ENCODE data around the gene DLG5. TPM values are rescaled to one million over a fixed set of nuclear protein-coding genes. Genes with fewer than 3 reads are reported as not detected.

DLG5 gene
- total RNA-seq, 1 donor from 2014 or later: 58.4 TPM

DNA sequence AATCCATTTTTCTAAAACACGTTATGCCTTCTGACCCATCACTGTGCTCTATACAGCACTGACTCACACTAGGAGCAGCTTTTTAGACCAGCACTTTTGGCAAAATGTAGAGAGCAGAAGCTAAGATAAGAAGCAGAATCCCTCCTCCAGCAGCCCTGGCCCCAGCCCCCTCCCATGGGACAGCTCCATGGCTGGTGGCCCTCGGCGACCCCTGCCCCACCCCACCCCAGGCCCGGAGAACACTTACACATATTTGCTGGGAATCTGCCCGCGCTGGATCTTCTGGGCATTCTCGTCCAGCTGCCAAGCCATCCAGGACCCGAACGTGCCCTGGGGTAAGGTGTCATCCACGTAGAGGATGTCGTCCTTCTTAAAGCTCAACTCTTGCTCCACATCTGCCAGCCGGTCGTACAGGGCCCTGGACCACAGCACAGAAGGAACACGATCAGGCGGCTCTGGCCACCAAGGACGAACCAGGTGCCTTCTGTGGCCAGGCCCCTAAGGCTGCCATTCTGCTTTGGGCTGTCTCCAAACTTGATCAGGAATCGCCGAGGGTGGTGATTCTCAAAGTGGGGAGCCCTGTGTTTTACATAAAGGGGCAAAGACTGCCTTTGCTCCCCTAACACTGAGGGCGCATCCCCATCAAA lies 119.9 kb downstream of the DLG5 start:
- no peak overlapping the region for H2AFZ ChIP-seq (ENCODE audit: low read depth, low read length)
- no peaks in the 10 kb centered on the region for H4K20me1 ChIP-seq (ENCODE audit: insufficient read depth, low read length)
- H3K4me1 Mint-ChIP-seq (ENCODE audit: low read depth, unreplicated experiment): peaks cover 9% of the 10 kb centered on the region
- peaks cover 12% of the 10 kb centered on the region for H3K36me3 ChIP-seq (ENCODE audit: insufficient read depth, low read length)
- FAIRE-seq (no peak), DNase-seq (ENCODE audit: low read depth) (no peak)
- no peak for TF ChIP-seq EZH2 (IDR thresholded peaks at IDR 0.05; ENCODE audit: insufficient read depth, low read length)
- TF ChIP-seq, protein P1, sequence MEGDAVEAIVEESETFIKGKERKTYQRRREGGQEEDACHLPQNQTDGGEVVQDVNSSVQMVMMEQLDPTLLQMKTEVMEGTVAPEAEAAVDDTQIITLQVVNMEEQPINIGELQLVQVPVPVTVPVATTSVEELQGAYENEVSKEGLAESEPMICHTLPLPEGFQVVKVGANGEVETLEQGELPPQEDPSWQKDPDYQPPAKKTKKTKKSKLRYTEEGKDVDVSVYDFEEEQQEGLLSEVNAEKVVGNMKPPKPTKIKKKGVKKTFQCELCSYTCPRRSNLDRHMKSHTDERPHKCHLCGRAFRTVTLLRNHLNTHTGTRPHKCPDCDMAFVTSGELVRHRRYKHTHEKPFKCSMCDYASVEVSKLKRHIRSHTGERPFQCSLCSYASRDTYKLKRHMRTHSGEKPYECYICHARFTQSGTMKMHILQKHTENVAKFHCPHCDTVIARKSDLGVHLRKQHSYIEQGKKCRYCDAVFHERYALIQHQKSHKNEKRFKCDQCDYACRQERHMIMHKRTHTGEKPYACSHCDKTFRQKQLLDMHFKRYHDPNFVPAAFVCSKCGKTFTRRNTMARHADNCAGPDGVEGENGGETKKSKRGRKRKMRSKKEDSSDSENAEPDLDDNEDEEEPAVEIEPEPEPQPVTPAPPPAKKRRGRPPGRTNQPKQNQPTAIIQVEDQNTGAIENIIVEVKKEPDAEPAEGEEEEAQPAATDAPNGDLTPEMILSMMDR (IDR thresholded peaks at IDR 0.05; ENCODE audit: insufficient read depth, low read depth, low read length): no peak
- no peak overlapping the region for H3K4me3 ChIP-seq (ENCODE audit: insufficient read depth, low read depth, low read length)
- H3K36me3 Mint-ChIP-seq (ENCODE audit: low read depth, unreplicated experiment): peaks cover 26% of the 10 kb centered on the region
- H3K4me2 ChIP-seq (ENCODE audit: low read length): no peak overlapping the region
- H3K9me3 ChIP-seq (ENCODE audit: insufficient read depth, low read depth, low read length): no peaks in the 10 kb centered on the region
- peaks cover 3% of the 10 kb centered on the region for H3K9me3 Mint-ChIP-seq (ENCODE audit: unreplicated experiment)
- no peaks in the 10 kb centered on the region for H3K27me3 Mint-ChIP-seq (ENCODE audit: low read depth, unreplicated experiment)
- H3K9ac ChIP-seq (ENCODE audit: low read length): no peak overlapping the region
- H3K27ac Mint-ChIP-seq (ENCODE audit: unreplicated experiment): no peak overlapping the region
- H3K4me3 Mint-ChIP-seq (ENCODE audit: unreplicated experiment): no peak overlapping the region
- no peaks in the 10 kb centered on the region for H3K79me2 ChIP-seq (ENCODE audit: insufficient read depth, low read length)
- H3K27ac ChIP-seq (ENCODE audit: low read depth, low read length): no peak overlapping the region
- peaks cover 8% of the 10 kb centered on the region for H3K4me1 ChIP-seq (ENCODE audit: insufficient read depth, low read length)
- H3K27me3 ChIP-seq (ENCODE audit: insufficient read depth, low read length): no peaks in the 10 kb centered on the region

- TF ChIP-seq EZH2 (IDR thresholded peaks at IDR 0.05; ENCODE audit: insufficient read depth, low read length): no peak
- TF ChIP-seq, protein P1 (IDR thresholded peaks at IDR 0.05; ENCODE audit: insufficient read depth, low read depth, low read length): no peak
- peaks cover 7% of the 10 kb centered on the region for H4K20me1 ChIP-seq (ENCODE audit: insufficient read depth, low read length)
- FAIRE-seq (no peak), DNase-seq (ENCODE audit: low read depth) (no peak)
- H3K27ac ChIP-seq (ENCODE audit: low read depth, low read length): no peak overlapping the region
- Mint-ChIP-seq H3K27me3 (ENCODE audit: low read depth, unreplicated experiment) (no peaks in the 10 kb centered on the region), H3K36me3 (ENCODE audit: low read depth, unreplicated experiment) (peaks cover 25% of the 10 kb centered on the region), H3K4me3 (ENCODE audit: unreplicated experiment) (no peak overlapping the region), H3K9me3 (ENCODE audit: unreplicated experiment) (peaks cover 2% of the 10 kb centered on the region), H3K27ac (ENCODE audit: unreplicated experiment) (no peak overlapping the region), H3K4me1 (ENCODE audit: low read depth, unreplicated experiment) (peaks cover 17% of the 10 kb centered on the region)
- H3K9ac ChIP-seq (ENCODE audit: low read length): no peak overlapping the region
- no peak overlapping the region for H2AFZ ChIP-seq (ENCODE audit: low read depth, low read length)
- H3K9me3 ChIP-seq (ENCODE audit: insufficient read depth, low read depth, low read length): no peaks in the 10 kb centered on the region
- peaks cover 12% of the 10 kb centered on the region for H3K36me3 ChIP-seq (ENCODE audit: insufficient read depth, low read length)
- no peaks in the 10 kb centered on the region for H3K79me2 ChIP-seq (ENCODE audit: insufficient read depth, low read length)
- peaks cover 18% of the 10 kb centered on the region for H3K4me1 ChIP-seq (ENCODE audit: insufficient read depth, low read length)
- no peaks in the 10 kb centered on the region for H3K27me3 ChIP-seq (ENCODE audit: insufficient read depth, low read length)
- no peak overlapping the region for H3K4me3 ChIP-seq (ENCODE audit: insufficient read depth, low read depth, low read length)
- H3K4me2 ChIP-seq (ENCODE audit: low read length): no peak overlapping the region
These were observed 120.9 kb downstream of the DLG5 start for GRCh38 chr10:77805676-77806075.

DNA sequence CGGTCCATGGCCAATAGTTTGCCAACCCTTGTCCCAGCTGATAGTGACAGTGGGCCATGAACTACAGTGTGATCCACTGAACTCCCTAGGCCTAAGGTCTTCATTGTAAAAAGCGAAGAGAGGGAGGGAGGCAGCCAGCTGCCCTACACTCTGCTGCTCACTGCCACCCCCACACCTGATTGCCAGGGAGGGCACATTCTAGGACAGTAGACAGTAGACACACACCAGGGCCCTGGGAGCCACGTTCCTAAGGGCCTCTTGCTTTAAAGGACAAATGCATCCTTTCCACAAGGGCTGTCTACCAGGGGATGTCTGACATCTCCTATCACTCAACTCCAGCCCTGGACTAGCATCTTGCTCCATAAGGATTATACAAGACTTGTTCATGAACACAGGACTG lies 122.2 kb downstream of the DLG5 start:
- Histone ChIP-seq H3K4me2 (ENCODE audit: low read length) (no peak overlapping the region), H3K9ac (ENCODE audit: low read length) (no peak overlapping the region), H3K4me1 (ENCODE audit: insufficient read depth, low read length) (peaks cover 19% of the 10 kb centered on the region), H4K20me1 (ENCODE audit: insufficient read depth, low read length) (peaks cover 8% of the 10 kb centered on the region), H3K27me3 (ENCODE audit: insufficient read depth, low read length) (no peaks in the 10 kb centered on the region), H3K27ac (ENCODE audit: low read depth, low read length) (no peak overlapping the region), H3K4me3 (ENCODE audit: insufficient read depth, low read depth, low read length) (no peak overlapping the region), H3K9me3 (ENCODE audit: insufficient read depth, low read depth, low read length) (no peaks in the 10 kb centered on the region), H3K36me3 (ENCODE audit: insufficient read depth, low read length) (peaks cover 7% of the 10 kb centered on the region), H2AFZ (ENCODE audit: low read depth, low read length) (no peak overlapping the region), H3K79me2 (ENCODE audit: insufficient read depth, low read length) (no peaks in the 10 kb centered on the region)
- H3K27me3 Mint-ChIP-seq (ENCODE audit: low read depth, unreplicated experiment): no peaks in the 10 kb centered on the region
- H3K4me3 Mint-ChIP-seq (ENCODE audit: unreplicated experiment): no peak overlapping the region
- TF ChIP-seq, protein P1 (IDR thresholded peaks at IDR 0.05; ENCODE audit: insufficient read depth, low read depth, low read length): no peak
- TF ChIP-seq EZH2 (IDR thresholded peaks at IDR 0.05; ENCODE audit: insufficient read depth, low read length): no peak
- peaks cover 27% of the 10 kb centered on the region for H3K36me3 Mint-ChIP-seq (ENCODE audit: low read depth, unreplicated experiment)
- H3K9me3 Mint-ChIP-seq (ENCODE audit: unreplicated experiment): peaks cover 2% of the 10 kb centered on the region
- no peak overlapping the region for H3K27ac Mint-ChIP-seq (ENCODE audit: unreplicated experiment)
- FAIRE-seq (no peak), DNase-seq (ENCODE audit: low read depth) (no peak)
- peaks cover 19% of the 10 kb centered on the region for H3K4me1 Mint-ChIP-seq (ENCODE audit: low read depth, unreplicated experiment)

All from astrocyte (in vitro differentiated cells and primary cell).